K562 (cell line): ENCODE data around the gene CCDC78. TPM values are rescaled to one million over a fixed set of nuclear protein-coding genes. Genes with fewer than 3 reads are reported as not detected.

Source experiments
- CTBP1 ChIP-seq: fragments of 450-650 bp; IDR thresholded peaks from 2 replicates; pipeline ENCODE4 v1.6.1; 2016; ENCODE audit warnings: borderline replicate concordance
- E2F5 ChIP-seq: sonication (generic); formaldehyde crosslinking; IDR thresholded peaks from 2 replicates; pipeline ENCODE4 v1.8.0; 2022; ENCODE audit warnings: mild to moderate bottlenecking, missing genetic modification reagents
- GABPB2 ChIP-seq: fragments of 250-450 bp; sonication (Bioruptor Pico); conservative IDR thresholded peaks from 2 replicates; pipeline ENCODE4 v1.5.1; 2021; ENCODE audit warnings: mild to moderate bottlenecking
- IFI16 ChIP-seq: fragments of 250-450 bp; sonication (Bioruptor Pico); IDR thresholded peaks from 2 replicates; pipeline ENCODE4 v2.1.2; 2022; ENCODE audit warnings: mild to moderate bottlenecking, inconsistent platforms
- MAFK ChIP-seq: IDR thresholded peaks from 2 replicates; pipeline ENCODE4 v1.6.1; 2011; ENCODE audit warnings: low read length, improper control_type of control experiment
- MTF1 ChIP-seq: fragments of 250-450 bp; sonication (Bioruptor Pico); IDR thresholded peaks from 2 replicates; pipeline ENCODE4 v1.9.0; 2021; ENCODE audit warnings: moderate library complexity, mild to moderate bottlenecking, inconsistent platforms, borderline replicate concordance
- NKRF ChIP-seq: fragments of 450-650 bp; IDR thresholded peaks from 2 replicates; pipeline ENCODE4 v1.6.1; 2016; ENCODE audit warnings: borderline replicate concordance
- NRF1 ChIP-seq, 2 experiments: fragments of 450-650 bp; IDR thresholded peaks in 1 of 2; conservative IDR thresholded peaks in 1 of 2; 2 replicates each; pipeline ENCODE4 v1.6.1; 2014; ENCODE audit warnings: mild to moderate bottlenecking in 2 of 2
- PKNOX1 ChIP-seq: fragments of 450-650 bp; IDR thresholded peaks from 2 replicates; pipeline ENCODE4 v1.6.1; 2016
- POLR2AphosphoS2 ChIP-seq: IDR thresholded peaks from 2 replicates; pipeline ENCODE4 v1.6.1; 2012; ENCODE audit warnings: low read length, improper control_type of control experiment
- REST ChIP-seq, 2 experiments: fragments of 450-650 bp; formaldehyde crosslinking in 1 of 2; IDR thresholded peaks; 2 replicates each; pipeline versions ENCODE4 v1.4.0 to v1.6.1; 2014 to 2020; ENCODE audit warnings: mild to moderate bottlenecking in 2 of 2, borderline replicate concordance in 1 of 2, low read depth in 1 of 2
- RNF2 ChIP-seq: sonication (generic); IDR thresholded peaks from 2 replicates; pipeline ENCODE4 v1.6.1; 2016
- SRSF1 ChIP-seq: fragments of 200-400 bp; formaldehyde crosslinking; IDR thresholded peaks from 2 replicates; pipeline ENCODE4 v1.6.1; 2017; ENCODE audit warnings: mild to moderate bottlenecking, low read depth, low read length, moderate library complexity
- ZFP91 ChIP-seq: sonication (generic); formaldehyde crosslinking; IDR thresholded peaks from 2 replicates; pipeline ENCODE4 v1.8.0; 2022; ENCODE audit warnings: mild to moderate bottlenecking, missing genetic modification reagents
- polyA plus RNA-seq, 8 experiments: library from polyadenylated mRNA; depleted of rRNA in 4 of 8; stranded (reverse) in 5 of 8; unstranded in 3 of 8; fragments of >200 nt; fragmentation: Nextera tagmentation in 2 of 8; fragmentation: Illumina TruSeq in 1 of 8; extraction: Ambion mirVana in 2 of 8; extraction: Trizol in 1 of 8; gene quantifications; 2 replicates each; pipeline versions ENCODE4 v1.2.1 to v1.2.3, GENCODE V29; 2011 to 2014; ENCODE audit warnings: inconsistent platforms in 1 of 8, missing spikeins in 1 of 8
- total RNA-seq, 7 experiments: library from RNA; depleted of rRNA in 6 of 7; stranded (reverse); fragments of >200 nt in 6 of 7; fragmentation: Illumina TruSeq in 2 of 7; extraction: Trizol in 2 of 7; gene quantifications; 2 replicates each; pipeline versions ENCODE4 v1.2.1 to v1.2.3, GENCODE V29; 2011 to 2021; ENCODE audit warnings: low replicate concordance in 1 of 7

Gene CCDC78
- total and polyA plus RNA-seq, 9 of the 15 experiments (the other 6 are each of a cell fraction or from before 2014, with no cell fraction given), result 0.24 to 17.7 (median 2.9) TPM

GRCh38 chr16:754656-755055 lies 28.4 kb upstream of the CCDC78 start (continued):
- TF ChIP-seq REST (IDR thresholded peaks at IDR 0.05; ENCODE audit: borderline replicate concordance) (no peak), REST (CRISPR knock-in tag; IDR thresholded peaks at IDR 0.05; ENCODE audit: low read depth) (no peak), CTBP1 (0 out of 2 replicates have a peak, but pooled peaks have one; percentile 26), RNF2 (no peak), MTF1 (no peak), ZFP91 (CRISPR knock-in tag) (no peak), IFI16 (CRISPR knock-in tag) (no peak), SRSF1 (no peak), E2F5 (CRISPR knock-in tag) (no peak), NRF1 (conservative IDR thresholded peaks at IDR 0.05 in 1 of 2, IDR thresholded peaks at IDR 0.05 in 1 of 2) (peak in 1 of 2 experiments; percentile 9; a peak in 1 of 4 replicates), MAFK (no peak), NKRF (no peak), POLR2AphosphoS2 (no peak), GABPB2 (CRISPR knock-in tag) (no peak), PKNOX1 (peak; percentile 93)
